HG02763 (cell line): ENCODE data around the gene MFSD1.

Source experiments
- ATAC-seq: cut with Tn5 transposase; IDR thresholded peaks from one replicate; pipeline ENCODE4 v1.9.1; 2021; ENCODE audit warnings: mild to moderate bottlenecking, moderate library complexity; ENCODE audit not compliant: unreplicated experiment

The MFSD1 gene

GRCh38 chr3:158864492-158864891, 62.6 kb downstream of the MFSD1 start:
- ATAC-seq = no peak

GRCh38 chr3:158875700-158876099, 73.8 kb downstream of the MFSD1 start:
- no peak for ATAC-seq
